Breast epithelium (tissue), 4 donors: ENCODE measurements around the gene PANK3. TPM values are rescaled to one million over a fixed set of nuclear protein-coding genes. Genes with fewer than 3 reads are reported as not detected.
"Not testable (repeated sequence)": the region's sequence is repeated elsewhere in the genome, so short reads cannot be mapped to it uniquely, and the experiment has no call there.

Experiments
- DNase-seq, 2 donors: peaks; one replicate each; pipeline ENCODE4 v3.0.0-alpha.2; 2019; ENCODE audit warnings: low spot score in 2 of 2
- H3K27ac ChIP-seq, 2 donors: fragments of 200-600 bp; sonication (generic) in 1 of 2; one replicate each; pipeline ENCODE4 v1.5.1; 2016 to 2019; ENCODE audit warnings: mild to moderate bottlenecking in 1 of 2
- H3K27me3 ChIP-seq, 2 donors: fragments of 200-600 bp; sonication (generic) in 1 of 2; one replicate each; pipeline versions ENCODE4 v1.5.1 to v1.6.0; 2017 to 2019; ENCODE audit warnings: control low read depth in 1 of 2, mild to moderate bottlenecking in 1 of 2
- H3K36me3 ChIP-seq: fragments of 200-600 bp; one replicate; pipeline ENCODE4 v1.5.1; 2019
- H3K4me1 ChIP-seq, 2 donors: fragments of 200-600 bp; sonication (generic); one replicate each; pipeline ENCODE4 v1.5.1; 2016 to 2019; ENCODE audit warnings: control low read depth in 1 of 2
- H3K4me3 ChIP-seq, 3 donors: fragments of 200-600 bp; sonication (generic); 1 replicate in 2 of 3; 2 replicates in 1 of 3; pipeline ENCODE4 v1.5.1; 2016 to 2019; ENCODE audit warnings: mild to moderate bottlenecking in 3 of 3, moderate library complexity in 2 of 3
- H3K9me3 ChIP-seq, 2 donors: fragments of 200-600 bp; sonication (generic) in 1 of 2; one replicate each; pipeline ENCODE4 v1.5.1; 2016 to 2019; ENCODE audit warnings: control low read depth in 1 of 2
- CTCF ChIP-seq, 3 donors: fragments of 450-650 bp; IDR thresholded peaks; one replicate each; pipeline ENCODE4 v1.5.1; 2016 to 2017; ENCODE audit warnings: antibody characterized with exemption in 3 of 3, mild to moderate bottlenecking in 3 of 3, moderate library complexity in 3 of 3
- POLR2A ChIP-seq: fragments of 450-650 bp; IDR thresholded peaks from one replicate; pipeline ENCODE4 v1.6.1; 2016; ENCODE audit warnings: antibody characterized with exemption, mild to moderate bottlenecking, moderate library complexity
- POLR2AphosphoS5 ChIP-seq, 3 donors: sonication (generic); formaldehyde crosslinking; IDR thresholded peaks; one replicate each; pipeline ENCODE4 v1.6.1; 2017; ENCODE audit warnings: antibody characterized with exemption in 3 of 3
- intact Hi-C: fragments of 100-400 bp; cut with DNase I; formaldehyde crosslinking; loops from one replicate; pipeline ENCODE4 v1.15.1; 2023; ENCODE audit warnings: low total_unique reads
- total RNA-seq, 3 donors: library from RNA; depleted of rRNA; stranded (reverse); fragments of >200 nt; gene quantifications; one replicate each; pipeline ENCODE4 v1.1.0, GENCODE V29; 2016

The PANK3 gene
- total RNA-seq, 3 donors from 2014 or later: 29.9 to 56.1 (median 41.0) TPM

- Histone ChIP-seq H3K4me3 (no peak overlapping the region), H3K27me3 (no peaks in the 10 kb centered on the region), H3K27ac (no peak overlapping the region), H3K36me3 (no peaks in the 10 kb centered on the region), H3K9me3 (no peaks in the 10 kb centered on the region), H3K4me1 (no peaks in the 10 kb centered on the region)
- intact Hi-C loops: no loop called here
- DNase-seq: no peak
- TF ChIP-seq POLR2AphosphoS5 (IDR thresholded peaks at IDR 0.05): no peak
- no peak for TF ChIP-seq POLR2A
- TF ChIP-seq CTCF (IDR thresholded peaks at IDR 0.05): no peak
These were observed 19.5 kb upstream of the PANK3 start for GRCh38 chr5:168598639-168599038.

GRCh38 chr5:168596927-168597326 lies 17.8 kb upstream of the PANK3 start:
- H3K4me1 ChIP-seq: no peaks in the 10 kb centered on the region
- H3K36me3 ChIP-seq: no peaks in the 10 kb centered on the region
- intact Hi-C loops: no loop called here
- no peak for TF ChIP-seq POLR2A
- TF ChIP-seq CTCF (IDR thresholded peaks at IDR 0.05): no peak
- TF ChIP-seq POLR2AphosphoS5 (IDR thresholded peaks at IDR 0.05): no peak
- DNase-seq: no peak
- no peaks in the 10 kb centered on the region for H3K9me3 ChIP-seq
- no peak overlapping the region for H3K4me3 ChIP-seq
- no peaks in the 10 kb centered on the region for H3K27me3 ChIP-seq
- no peak overlapping the region for H3K27ac ChIP-seq

- H3K36me3 ChIP-seq, H3K9me3 ChIP-seq, H3K27me3 ChIP-seq, H3K4me1 ChIP-seq, intact Hi-C loops, DNase-seq, H3K27ac ChIP-seq, H3K4me3 ChIP-seq: not testable (repeated sequence)
These were observed 17.0 kb upstream of the PANK3 start for GRCh38 chr5:168596122-168596521.

- H3K4me3 ChIP-seq: no peak overlapping the region
- no peak for TF ChIP-seq POLR2A
- no peak for TF ChIP-seq CTCF (IDR thresholded peaks at IDR 0.05)
- peak in 2 of 3 donors; percentile 21 to 52 for TF ChIP-seq POLR2AphosphoS5 (IDR thresholded peaks at IDR 0.05)
- H3K27me3 ChIP-seq: no peaks in the 10 kb centered on the region
- no peaks in the 10 kb centered on the region for H3K9me3 ChIP-seq
- H3K4me1 ChIP-seq: no peaks in the 10 kb centered on the region
- DNase-seq: peak; percentile 81 to 88
- intact Hi-C loops: no loop called here
- H3K27ac ChIP-seq: peak overlapping the region; percentile 56 to 81
- H3K36me3 ChIP-seq: no peaks in the 10 kb centered on the region
These were observed 12.8 kb upstream of the PANK3 start for GRCh38 chr5:168592014-168592368.

GRCh38 chr5:168591302-168592013 lies 12.3 kb upstream of the PANK3 start:
- H3K4me1 ChIP-seq: no peaks in the 10 kb centered on the region
- intact Hi-C loops: no loop called here

More at GRCh38 chr5:168591302-168592013, 12.3 kb upstream of the PANK3 start:
- Histone ChIP-seq H3K27me3 (no peaks in the 10 kb centered on the region), H3K36me3 (no peaks in the 10 kb centered on the region), H3K4me3 (no peak overlapping the region), H3K27ac (peak overlapping the region; percentile 56 to 81), H3K9me3 (no peaks in the 10 kb centered on the region)
- DNase-seq: no peak
- TF ChIP-seq POLR2AphosphoS5 (IDR thresholded peaks at IDR 0.05): no peak
- TF ChIP-seq POLR2A: no peak
- TF ChIP-seq CTCF (IDR thresholded peaks at IDR 0.05): no peak
